ENCODE data around the gene HLA-DOA. TPM values are rescaled to one million over a fixed set of nuclear protein-coding genes. Genes with fewer than 3 reads are reported as not detected.

Gene HLA-DOA
- total and polyA plus RNA-seq, 2 of the 8 experiments (the other 6 are each of a cell fraction or from before 2014, with no cell fraction given) = 23.7 to 89.0 TPM

- no peak overlapping the region for H3K56ac ChIP-seq (replicated peaks; ENCODE audit: insufficient read length, low read depth, low read length)
- POLR2A ChIA-PET (ENCODE audit: partially characterized antibody) = interaction anchor here (1.1 kb wide), 1 partner anchor 31 kb away, joined by 3 read pairs; no protein-coding TSS in a partner anchor
- 91% methylated on average over 6 of the region's 6 CpGs; no CpG with 5 or more reads in 1 of the 2 experiments for WGBS, 2 experiments (ENCODE audit: extremely low coverage in 1 of 2, insufficient coverage in 1 of 2, insufficient read length in 1 of 2, insufficient replicate concordance in 2 of 2, low coverage in 1 of 2, low lambda C conversion rate in 2 of 2, missing lambda C conversion rate in 1 of 2)
Observed at GRCh38 chr6:33004940-33005339, 4.5 kb downstream of the HLA-DOA start.

More at GRCh38 chr6:33004940-33005339, 4.5 kb downstream of the HLA-DOA start:
- Histone ChIP-seq H3K18ac (ENCODE audit: extremely low read depth, low read length) (no peak overlapping the region), H2AK5ac (ENCODE audit: low read depth, low read length) (no peak overlapping the region), H3K9me3 (ENCODE audit: insufficient read depth in 2 of 2, low read depth in 1 of 2, low read length in 1 of 2) (no peaks in the 10 kb centered on the region), H2BK12ac (ENCODE audit: low read depth, low read length) (no peak overlapping the region), H3K36me3 (ENCODE audit: control insufficient read depth in 2 of 4, insufficient read depth in 4 of 4, low read length in 3 of 4) (peaks cover 0 to 4% (median 2%) of the 10 kb centered on the region in 4 experiments; a peak in 2 of 8 replicates), H2BK5ac (ENCODE audit: low read depth, low read length) (no peak overlapping the region), H3K4me2 (ENCODE audit: insufficient read depth in 1 of 2, low read depth in 2 of 2, low read length in 2 of 2) (no peak overlapping the region), H2BK15ac (ENCODE audit: low read length) (no peak overlapping the region), H4K91ac (replicated peaks; ENCODE audit: insufficient read length, low read length) (no peak overlapping the region), H3K9ac (replicated peaks in 1 of 4; ENCODE audit: extremely low read depth in 1 of 4, low read depth in 3 of 4, low read length in 3 of 4) (no peak overlapping the region), H3K4ac (replicated peaks; ENCODE audit: insufficient read length, low read depth, low read length) (no peak overlapping the region), H2BK20ac (ENCODE audit: low read length) (no peak overlapping the region), H2BK120ac (replicated peaks; ENCODE audit: low read depth, low read length) (no peak overlapping the region), H3K23ac (ENCODE audit: insufficient read length) (no peak overlapping the region), H3K79me2 (ENCODE audit: control insufficient read depth in 1 of 2, insufficient read depth in 2 of 2, low read length in 2 of 2) (no peaks in the 10 kb centered on the region), H4K20me1 (replicated peaks in 1 of 2; ENCODE audit: control insufficient read depth in 1 of 2, insufficient read depth in 2 of 2, low read length in 2 of 2) (no peaks in the 10 kb centered on the region), H3K79me1 (ENCODE audit: low read depth, low read length) (peaks cover 2% of the 10 kb centered on the region), H3K27ac (ENCODE audit: low read depth, low read length) (no peak overlapping the region), H3K4me3 (ENCODE audit: extremely low read depth in 1 of 4, insufficient read depth in 2 of 4, low read depth in 3 of 4, low read length in 4 of 4) (no peak overlapping the region), H4K5ac (ENCODE audit: insufficient read length, low read depth, low read length) (no peak overlapping the region), H3K27me3 (replicated peaks in 1 of 4; ENCODE audit: control insufficient read depth in 3 of 4, extremely low read depth in 1 of 4, insufficient read depth in 3 of 4, low read length in 3 of 4) (peaks cover 0 to 2% (median 0%) of the 10 kb centered on the region in 4 experiments; a peak in 1 of 7 replicates), H3K4me1 (replicated peaks in 1 of 4; ENCODE audit: control insufficient read depth in 3 of 4, insufficient read depth in 4 of 4, low read length in 3 of 4) (peaks cover 0 to 8% (median 2%) of the 10 kb centered on the region in 4 experiments; a peak in 5 of 7 replicates), H2AFZ (ENCODE audit: low read length) (no peak overlapping the region), H3K14ac (ENCODE audit: insufficient read length) (no peak overlapping the region), H3K23me2 (ENCODE audit: low read depth, low read length) (peaks cover 4% of the 10 kb centered on the region; the same call in 1 of the 2 replicates), H4K8ac (ENCODE audit: extremely low read depth, insufficient read depth, low read length) (peak overlapping the region; percentile 14; the same call in 1 of the 2 replicates)
- FAIRE-seq (no peak), DNase-seq (ENCODE audit: low read depth in 1 of 2, low spot score in 2 of 2) (no peak)
- TF ChIP-seq POLR2A (IDR thresholded peaks at IDR 0.05; ENCODE audit: control extremely low read depth in 1 of 2, low read depth in 2 of 2, low read length in 2 of 2) (no peak), NANOG (IDR thresholded peaks at IDR 0.05; ENCODE audit: insufficient read depth, low read depth, low read length, poor library complexity, severe bottlenecking) (no peak), HDAC2 (IDR thresholded peaks at IDR 0.05; ENCODE audit: borderline replicate concordance in 1 of 2, low read depth in 2 of 2, low read length in 2 of 2) (no peak), TAF7 (optimal IDR thresholded peaks at IDR 0.05; ENCODE audit: borderline replicate concordance, low read depth, low read length) (no peak), CTBP2 (IDR thresholded peaks at IDR 0.05; ENCODE audit: borderline replicate concordance, insufficient read depth, insufficient read length, low read length) (no peak), PHF8 (conservative IDR thresholded peaks at IDR 0.05; ENCODE audit: low read depth, low read length) (no peak), TBP (IDR thresholded peaks at IDR 0.05; ENCODE audit: low read depth, low read length) (no peak), SP4 (IDR thresholded peaks at IDR 0.05; ENCODE audit: low read length) (no peak)
- CTCF ChIA-PET (ENCODE audit: partially characterized antibody) = interaction anchor here (0.7 to 1.9 kb wide), 6 partner anchors 10 to 149 kb away, joined by 3 to 6 read pairs (median 4); no protein-coding TSS in a partner anchor

Measured in H1 (cell line).